GM10248 (cell line): Measurements from ENCODE around the gene SIGLEC5.

Experiments used
- CTCF ChIA-PET: fragments of 300-600 bp; sonication (Branson Sonifier 250); formaldehyde crosslinking; extraction: SDS; loops from one replicate; lab custom pipeline; 2021; ENCODE audit warnings: antibody characterized with exemption; lab: Yijun Ruan, JAX
- POLR2A ChIA-PET: fragments of 350-650 bp; sonication (Branson Sonifier 250); formaldehyde crosslinking; extraction: SDS; loops from one replicate; lab custom pipeline; 2020; ENCODE audit warnings: antibody characterized with exemption; lab: Yijun Ruan, JAX
- DNase-seq: peaks from one replicate; pipeline ENCODE4 v3.0.0; 2012; ENCODE audit errors: extremely low spot score
- CTCF ChIP-seq: IDR thresholded peaks from 2 replicates; pipeline ENCODE4 v1.5.1; 2012; ENCODE audit warnings: mild to moderate bottlenecking, low read depth; ENCODE audit errors: extremely low read depth, missing control alignments, control extremely low read depth

SIGLEC5 gene

GRCh38 chr19:51572410-51572809 lies 57.8 kb downstream of the SIGLEC5 start:
- no peak for TF ChIP-seq CTCF
- ChIA-PET POLR2A (no interaction called here), CTCF (interaction anchor here (0.7 to 1.3 kb wide), 8 partner anchors 10 to 174 kb away, joined by 3 to 7 read pairs (median 3); no protein-coding TSS in a partner anchor)
- peak; percentile 40 for DNase-seq

- TF ChIP-seq CTCF = no peak
- DNase-seq = no peak
- CTCF ChIA-PET = interaction anchor here (1.1 kb wide), 1 partner anchor 37 kb away, joined by 4 read pairs; no protein-coding TSS in a partner anchor
- POLR2A ChIA-PET = no interaction called here
Measured at GRCh38 chr19:51571599-51571998, 58.6 kb downstream of the SIGLEC5 start.

GRCh38 chr19:51570962-51571575 lies 59.1 kb downstream of the SIGLEC5 start, which contains the start of gene ZNF175:
Gene ZNF175 (plus strand): TSS chr19:51571283. CDS start chr19:51573330, 2,047 bp downstream.
- DNase-seq = peak; percentile 80
- ChIA-PET POLR2A (no interaction called here), CTCF (interaction anchor here (1.1 kb wide), 1 partner anchor 37 kb away, joined by 4 read pairs; no protein-coding TSS in a partner anchor)
- no peak for TF ChIP-seq CTCF

GRCh38 chr19:51568456-51568855 lies 61.7 kb downstream of the SIGLEC5 start:
- CTCF ChIA-PET = no interaction called here
- TF ChIP-seq CTCF = no peak
- POLR2A ChIA-PET = no interaction called here
- no peak for DNase-seq

- POLR2A ChIA-PET = no interaction called here
- TF ChIP-seq CTCF = no peak
- CTCF ChIA-PET = no interaction called here
- DNase-seq = no peak
Measured at GRCh38 chr19:51567583-51567982, 62.6 kb downstream of the SIGLEC5 start.

GRCh38 chr19:51566489-51567100 lies 63.6 kb downstream of the SIGLEC5 start:
- CTCF ChIA-PET = interaction anchor here (0.9 to 1.9 kb wide), 5 partner anchors 11 to 170 kb away, joined by 3 to 6 read pairs (median 4); no protein-coding TSS in a partner anchor
- no peak for TF ChIP-seq CTCF
- no peak for DNase-seq
- POLR2A ChIA-PET = no interaction called here
